DOHH2 (cell line): Measurements from ENCODE around the gene CORO2B.

Experiments
- H3F3A ChIP-seq: fragments of 200-600 bp; sonication (generic), shearing (Covaris generic); 2 replicates; pipeline ENCODE4 v1.6.0; 2016; ENCODE audit warnings: antibody characterized with exemption, mild to moderate bottlenecking; ENCODE audit not compliant: control insufficient read depth, insufficient read depth
- H3K27ac ChIP-seq: fragments of 200-600 bp; sonication (generic); 2 replicates; pipeline ENCODE4 v1.5.1; 2014; ENCODE audit warnings: low read depth, mild to moderate bottlenecking, low read length, moderate library complexity
- H3K27me3 ChIP-seq: fragments of 200-600 bp; sonication (generic); 2 replicates; pipeline ENCODE4 v1.6.1; 2014; ENCODE audit warnings: mild to moderate bottlenecking, low read length, mixed read lengths; ENCODE audit not compliant: control insufficient read depth
- H3K36me3 ChIP-seq: fragments of 200-600 bp; sonication (generic); 2 replicates; pipeline ENCODE4 v1.6.1; 2014; ENCODE audit warnings: mild to moderate bottlenecking, low read length, moderate library complexity, mixed read lengths; ENCODE audit not compliant: control insufficient read depth
- H3K4me1 ChIP-seq: fragments of 200-600 bp; sonication (generic); 2 replicates; pipeline ENCODE4 v1.6.1; 2014; ENCODE audit warnings: mild to moderate bottlenecking, low read length, mixed read lengths; ENCODE audit not compliant: control insufficient read depth
- H3K4me2 ChIP-seq: fragments of 200-600 bp; sonication (generic); 2 replicates; pipeline ENCODE4 v1.6.0; 2014; ENCODE audit warnings: mild to moderate bottlenecking, low read length, moderate library complexity
- H3K4me3 ChIP-seq: fragments of 200-600 bp; sonication (generic); 2 replicates; pipeline ENCODE4 v1.5.1; 2014; ENCODE audit warnings: mild to moderate bottlenecking, low read length, mixed read lengths
- H3K79me2 ChIP-seq: fragments of 200-600 bp; sonication (generic); 2 replicates; pipeline ENCODE4 v1.6.1; 2014; ENCODE audit warnings: mild to moderate bottlenecking, low read length, mixed read lengths; ENCODE audit not compliant: control insufficient read depth
- H3K9me2 ChIP-seq: fragments of 200-600 bp; sonication (generic); replicated peaks from 2 replicates; pipeline ENCODE4 v1.6.1; 2014; ENCODE audit warnings: mild to moderate bottlenecking, low read length, mixed read lengths; ENCODE audit not compliant: control insufficient read depth
- H3K9me3 ChIP-seq: fragments of 200-600 bp; sonication (generic); 2 replicates; pipeline ENCODE4 v1.6.1; 2014; ENCODE audit warnings: antibody characterized with exemption, low read length, mixed read lengths; ENCODE audit not compliant: control insufficient read depth, insufficient read depth
- H4K20me1 ChIP-seq: fragments of 200-600 bp; sonication (generic); 2 replicates; pipeline ENCODE4 v1.6.0; 2014; ENCODE audit warnings: low read depth, mild to moderate bottlenecking, antibody characterized with exemption, low read length, moderate library complexity; ENCODE audit not compliant: control insufficient read depth, insufficient read depth
- CTCF ChIP-seq: fragments of 200-600 bp; sonication (generic); IDR thresholded peaks from one replicate; pipeline ENCODE4 v1.5.1; 2014; ENCODE audit warnings: antibody characterized with exemption, mild to moderate bottlenecking, low read depth, low read length; ENCODE audit not compliant: poor library complexity, severe bottlenecking
- EZH2phosphoT487 ChIP-seq: fragments of 200-600 bp; sonication (generic); IDR thresholded peaks from 2 replicates; pipeline ENCODE4 v1.6.1; 2017; ENCODE audit warnings: borderline replicate concordance, mild to moderate bottlenecking, antibody characterized with exemption, low read length, moderate library complexity, mixed read lengths

The CORO2B gene

GRCh38 chr15:68712886-68713285, 134.1 kb downstream of the CORO2B start:
- TF ChIP-seq CTCF, result no peak
- TF ChIP-seq EZH2phosphoT487, result no peak
- Histone ChIP-seq H3K9me3 (no peaks in the 10 kb centered on the region), H3K9me2 (no peaks in the 10 kb centered on the region), H3K79me2 (no peaks in the 10 kb centered on the region), H3K4me1 (no peaks in the 10 kb centered on the region), H3K4me3 (no peak overlapping the region), H3K4me2 (no peak overlapping the region), H3F3A (no peaks in the 10 kb centered on the region), H3K36me3 (no peaks in the 10 kb centered on the region), H3K27me3 (peaks cover 13% of the 10 kb centered on the region), H4K20me1 (no peaks in the 10 kb centered on the region), H3K27ac (no peak overlapping the region)

GRCh38 chr15:68713874-68714273, 135.1 kb downstream of the CORO2B start:
- H3K9me3 ChIP-seq, result no peaks in the 10 kb centered on the region
- no peaks in the 10 kb centered on the region for H3K79me2 ChIP-seq
- H3K4me3 ChIP-seq, result no peak overlapping the region
- no peak for TF ChIP-seq CTCF
- no peak for TF ChIP-seq EZH2phosphoT487
- H3F3A ChIP-seq, result no peaks in the 10 kb centered on the region
- no peaks in the 10 kb centered on the region for H3K9me2 ChIP-seq
- H3K36me3 ChIP-seq, result no peaks in the 10 kb centered on the region
- no peaks in the 10 kb centered on the region for H3K4me1 ChIP-seq
- H3K27ac ChIP-seq, result no peak overlapping the region
- H3K4me2 ChIP-seq, result no peak overlapping the region
- H4K20me1 ChIP-seq, result no peaks in the 10 kb centered on the region
- H3K27me3 ChIP-seq, result peaks cover 13% of the 10 kb centered on the region

- H3K27me3 ChIP-seq, result peaks cover 13% of the 10 kb centered on the region
- H3F3A ChIP-seq, result no peaks in the 10 kb centered on the region
- H3K4me1 ChIP-seq, result no peaks in the 10 kb centered on the region
- H3K36me3 ChIP-seq, result no peaks in the 10 kb centered on the region
- TF ChIP-seq EZH2phosphoT487 (no peak), CTCF (no peak)
- no peak overlapping the region for H3K27ac ChIP-seq
- H3K9me2 ChIP-seq, result no peaks in the 10 kb centered on the region
- H3K4me2 ChIP-seq, result no peak overlapping the region
- no peaks in the 10 kb centered on the region for H4K20me1 ChIP-seq
- no peak overlapping the region for H3K4me3 ChIP-seq
- no peaks in the 10 kb centered on the region for H3K79me2 ChIP-seq
- no peaks in the 10 kb centered on the region for H3K9me3 ChIP-seq
Measured at GRCh38 chr15:68715111-68715510, 136.3 kb downstream of the CORO2B start.

- no peak for TF ChIP-seq CTCF
- TF ChIP-seq EZH2phosphoT487, result no peak
- H3K4me1 ChIP-seq, result no peaks in the 10 kb centered on the region
- no peaks in the 10 kb centered on the region for H3K9me2 ChIP-seq
- no peaks in the 10 kb centered on the region for H3K79me2 ChIP-seq
- no peaks in the 10 kb centered on the region for H3K9me3 ChIP-seq
- no peaks in the 10 kb centered on the region for H4K20me1 ChIP-seq
- peaks cover 11% of the 10 kb centered on the region for H3K27me3 ChIP-seq
- no peak overlapping the region for H3K4me2 ChIP-seq
- no peaks in the 10 kb centered on the region for H3K36me3 ChIP-seq
- H3K4me3 ChIP-seq, result no peak overlapping the region
- no peaks in the 10 kb centered on the region for H3F3A ChIP-seq
- H3K27ac ChIP-seq, result no peak overlapping the region
Measured at GRCh38 chr15:68717951-68718350, 139.2 kb downstream of the CORO2B start.
